Loucy (cell line): ENCODE data around the gene CCL18.

Experiments used
- H2AFZ ChIP-seq: fragments of 200-600 bp; sonication (generic); 2 replicates; pipeline ENCODE4 v1.6.0; 2016; ENCODE audit warnings: antibody characterized with exemption, mild to moderate bottlenecking, low read length, moderate library complexity
- H3F3A ChIP-seq: fragments of 200-600 bp; 2 replicates; pipeline ENCODE4 v1.6.0; 2016; ENCODE audit warnings: antibody characterized with exemption, low read depth, mild to moderate bottlenecking
- H3K27me3 ChIP-seq: fragments of 200-600 bp; sonication (generic); 2 replicates; pipeline ENCODE4 v1.6.1; 2014; ENCODE audit warnings: low read length, mild to moderate bottlenecking; ENCODE audit not compliant: insufficient read depth, poor library complexity, severe bottlenecking
- H3K36me3 ChIP-seq: fragments of 200-600 bp; sonication (generic); 2 replicates; pipeline ENCODE4 v1.6.1; 2016; ENCODE audit warnings: low read length; ENCODE audit not compliant: insufficient read depth
- H3K4me1 ChIP-seq: fragments of 200-600 bp; sonication (generic); 2 replicates; pipeline ENCODE4 v1.5.1; 2014; ENCODE audit warnings: low read length, mild to moderate bottlenecking; ENCODE audit not compliant: insufficient read depth, poor library complexity, severe bottlenecking
- H3K4me2 ChIP-seq: fragments of 200-600 bp; sonication (generic); 2 replicates; pipeline ENCODE4 v1.6.0; 2014; ENCODE audit warnings: antibody characterized with exemption, low read length, low read depth, mild to moderate bottlenecking; ENCODE audit not compliant: poor library complexity, severe bottlenecking
- H3K4me3 ChIP-seq: fragments of 200-600 bp; sonication (generic); 2 replicates; pipeline ENCODE4 v1.5.1; 2014; ENCODE audit warnings: low read length, mild to moderate bottlenecking, mixed read lengths; ENCODE audit not compliant: poor library complexity, severe bottlenecking
- H3K79me2 ChIP-seq: fragments of 200-600 bp; sonication (generic); 2 replicates; pipeline ENCODE4 v1.6.1; 2014; ENCODE audit warnings: low read length; ENCODE audit not compliant: insufficient read depth
- H3K9ac ChIP-seq: fragments of 200-600 bp; sonication (generic); 2 replicates; pipeline ENCODE4 v1.6.0; 2014; ENCODE audit warnings: mild to moderate bottlenecking, low read depth, low read length, moderate library complexity; ENCODE audit not compliant: poor library complexity, severe bottlenecking
- H3K9me2 ChIP-seq: fragments of 200-600 bp; sonication (generic); replicated peaks from 2 replicates; pipeline ENCODE4 v1.6.1; 2016; ENCODE audit warnings: low read depth, low read length, mixed read lengths
- H3K9me3 ChIP-seq: fragments of 200-600 bp; sonication (generic); 2 replicates; pipeline ENCODE4 v1.6.1; 2014; ENCODE audit warnings: mild to moderate bottlenecking, antibody characterized with exemption, low read length, low read depth; ENCODE audit not compliant: insufficient read depth
- H4K20me1 ChIP-seq: fragments of 200-600 bp; sonication (generic); 2 replicates; pipeline ENCODE4 v1.6.0; 2014; ENCODE audit warnings: antibody characterized with exemption, low read length, mild to moderate bottlenecking; ENCODE audit not compliant: insufficient read depth, poor library complexity, severe bottlenecking
- CTCF ChIP-seq: fragments of 200-600 bp; sonication (generic); conservative IDR thresholded peaks from 2 replicates; pipeline ENCODE4 v1.5.1; 2014; ENCODE audit warnings: mild to moderate bottlenecking, antibody characterized with exemption, low read length
- EZH2phosphoT487 ChIP-seq: fragments of 200-600 bp; IDR thresholded peaks from 2 replicates; pipeline ENCODE4 v1.6.1; 2018; ENCODE audit warnings: antibody characterized with exemption, mild to moderate bottlenecking, moderate library complexity, borderline replicate concordance

CCL18 gene

GRCh38 chr17:36055921-36056520 is 8.1 kb upstream of the CCL18 start:
- H3K4me1 ChIP-seq: no peaks in the 10 kb centered on the region
- no peak overlapping the region for H3K9ac ChIP-seq
- no peak overlapping the region for H3K4me3 ChIP-seq
- TF ChIP-seq CTCF (no peak), EZH2phosphoT487 (no peak)
- H3K9me2 ChIP-seq: no peaks in the 10 kb centered on the region
- H3K36me3 ChIP-seq: no peaks in the 10 kb centered on the region
- H3K27me3 ChIP-seq: no peaks in the 10 kb centered on the region
- no peaks in the 10 kb centered on the region for H4K20me1 ChIP-seq
- no peaks in the 10 kb centered on the region for H3K79me2 ChIP-seq
- no peaks in the 10 kb centered on the region for H3F3A ChIP-seq
- H2AFZ ChIP-seq: no peak overlapping the region
- H3K4me2 ChIP-seq: no peak overlapping the region
- H3K9me3 ChIP-seq: no peaks in the 10 kb centered on the region

GRCh38 chr17:36057911-36058310 is 6.2 kb upstream of the CCL18 start:
- Histone ChIP-seq H3K4me1 (no peaks in the 10 kb centered on the region), H3K27me3 (no peaks in the 10 kb centered on the region), H4K20me1 (no peaks in the 10 kb centered on the region), H3K9ac (no peak overlapping the region), H3K9me3 (no peaks in the 10 kb centered on the region), H3F3A (no peaks in the 10 kb centered on the region), H3K4me3 (no peak overlapping the region), H3K36me3 (no peaks in the 10 kb centered on the region), H3K9me2 (no peaks in the 10 kb centered on the region), H3K4me2 (no peak overlapping the region), H2AFZ (no peak overlapping the region), H3K79me2 (no peaks in the 10 kb centered on the region)
- TF ChIP-seq CTCF (no peak), EZH2phosphoT487 (no peak)

GRCh38 chr17:36059406-36059805 is 4.7 kb upstream of the CCL18 start:
- TF ChIP-seq CTCF: no peak
- no peak for TF ChIP-seq EZH2phosphoT487
- Histone ChIP-seq H4K20me1 (no peaks in the 10 kb centered on the region), H3K4me1 (no peaks in the 10 kb centered on the region)

More at GRCh38 chr17:36059406-36059805, 4.7 kb upstream of the CCL18 start:
- Histone ChIP-seq H3K9me2 (no peaks in the 10 kb centered on the region), H3K4me3 (no peak overlapping the region), H3K36me3 (no peaks in the 10 kb centered on the region), H2AFZ (no peak overlapping the region), H3K9me3 (no peaks in the 10 kb centered on the region), H3K4me2 (no peak overlapping the region), H3K27me3 (no peaks in the 10 kb centered on the region), H3K9ac (no peak overlapping the region), H3F3A (no peaks in the 10 kb centered on the region), H3K79me2 (no peaks in the 10 kb centered on the region)
